ENCODE measurements around the gene RBM20.
"Not testable (repeated sequence)": the region's sequence is repeated elsewhere in the genome, so short reads cannot be mapped to it uniquely, and the experiment has no call there.

The RBM20 gene

GRCh38 chr10:110708776-110709443 lies 64.8 kb downstream of the RBM20 start:
- DNase-seq: no peak

DNA sequence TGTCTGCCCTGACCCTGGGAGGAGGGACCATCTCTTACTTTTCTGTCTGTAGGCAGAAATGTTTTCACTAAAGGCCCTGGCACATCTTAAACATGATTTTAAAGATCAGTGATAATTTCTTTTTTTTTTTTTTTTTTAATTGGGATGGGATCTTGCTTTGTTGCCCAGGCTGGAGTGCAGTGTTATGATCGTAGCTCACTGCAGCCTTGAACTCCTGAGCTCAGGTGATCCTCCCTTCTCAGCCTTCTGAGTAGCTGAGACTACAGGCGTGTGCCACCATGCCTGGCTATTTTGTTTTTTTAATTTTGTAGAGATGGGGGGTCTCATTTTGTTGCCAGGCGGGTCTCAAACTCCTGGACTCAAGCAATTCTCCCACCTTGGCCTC lies 65.3 kb downstream of the RBM20 start:
- no peak for DNase-seq

GRCh38 chr10:110709964-110710587 lies 65.9 kb downstream of the RBM20 start:
- DNase-seq: no peak

DNA sequence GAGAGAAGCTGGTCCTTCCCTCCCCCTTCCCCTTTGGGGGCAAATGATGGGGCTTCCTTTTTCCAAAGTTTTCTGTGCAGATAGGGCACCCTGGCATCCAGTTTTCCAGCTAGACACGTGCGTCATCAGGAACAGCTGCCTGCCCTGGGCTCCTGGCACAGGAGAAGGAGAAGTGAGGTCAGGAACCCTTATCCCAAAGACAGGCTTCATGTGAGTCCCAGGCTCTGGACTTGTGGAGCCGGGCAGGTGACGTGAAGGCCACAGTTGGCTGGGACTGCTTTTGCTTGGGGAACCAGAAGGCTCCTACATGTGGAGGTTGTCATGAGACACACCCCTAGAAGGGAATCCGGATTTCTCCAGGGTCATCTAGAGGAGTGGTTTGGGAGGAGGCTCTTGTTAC lies 66.5 kb downstream of the RBM20 start:
- no peak for DNase-seq

- DNase-seq: no peak
Observed at GRCh38 chr10:110711382-110711781, 67.2 kb downstream of the RBM20 start.

- no peak for DNase-seq
Observed at GRCh38 chr10:110714356-110714755, 70.2 kb downstream of the RBM20 start.

DNA sequence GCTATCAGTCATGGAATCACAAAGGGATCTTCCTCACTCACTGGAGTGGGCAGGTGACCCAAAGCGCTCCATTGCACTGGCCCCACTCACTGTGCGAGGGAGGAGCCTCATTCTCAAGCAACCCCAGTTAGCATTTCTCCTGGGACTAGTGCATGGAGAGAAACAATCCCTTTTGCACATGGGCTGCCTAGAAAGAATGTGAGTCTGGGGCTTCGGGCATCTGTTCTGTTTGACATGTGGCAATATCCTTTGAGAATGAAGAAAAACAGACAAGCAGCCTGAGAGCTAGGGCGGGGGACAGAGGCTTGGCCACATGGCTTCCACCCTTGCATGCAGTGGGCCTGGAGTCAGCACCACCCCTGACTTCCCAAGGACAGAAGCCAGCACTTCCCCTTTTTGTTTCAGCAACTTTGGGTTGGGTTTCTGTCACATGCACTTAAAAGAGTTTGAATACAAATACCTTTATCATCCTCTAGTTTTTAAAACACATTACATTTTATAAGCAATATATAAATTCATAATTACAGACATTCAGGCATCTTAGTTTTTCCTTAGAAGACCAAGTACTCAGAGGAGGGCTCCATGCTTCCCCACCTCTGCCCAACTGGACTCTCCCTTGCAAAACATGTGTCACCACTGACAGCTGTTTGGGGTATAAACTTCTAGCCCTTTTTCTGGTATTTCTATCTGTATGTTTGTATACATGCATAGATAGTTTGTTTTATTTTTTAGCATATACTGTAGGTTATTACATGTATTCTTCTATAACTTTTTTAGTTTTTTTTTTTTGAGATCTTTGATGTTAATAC lies 73.8 kb downstream of the RBM20 start:
- no peak for DNase-seq

- no peak for DNase-seq
Observed at GRCh38 chr10:110721406-110722038, 77.4 kb downstream of the RBM20 start.

DNA sequence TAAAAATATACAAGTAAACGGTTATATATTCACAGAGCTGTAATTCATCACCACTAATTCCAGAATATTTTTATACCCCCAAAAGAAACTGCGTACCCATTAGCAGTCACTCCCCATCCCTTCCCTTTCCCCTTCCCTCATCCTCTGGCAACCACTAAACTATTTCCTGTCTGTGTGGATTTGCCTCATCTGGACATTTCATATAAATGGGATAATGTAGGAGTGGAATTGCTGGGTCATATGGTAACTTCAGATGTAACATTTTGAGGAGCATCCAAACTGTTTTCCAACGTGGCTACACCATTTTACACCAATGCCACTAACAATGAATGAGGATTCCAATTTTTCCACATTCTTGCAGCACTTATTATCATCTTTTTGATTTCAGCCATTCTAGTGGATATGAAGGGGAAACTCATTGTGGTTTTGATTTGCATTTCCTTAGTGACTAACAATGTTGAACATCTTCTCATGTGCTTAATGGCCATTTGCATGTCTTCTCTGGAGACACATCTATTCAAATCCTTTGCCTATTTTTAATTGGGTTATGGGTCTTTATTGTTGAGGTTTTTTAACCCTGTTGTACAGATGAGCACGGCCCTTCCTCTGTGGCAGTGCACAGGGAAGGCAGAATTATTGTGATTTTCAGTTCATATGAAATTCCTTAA lies 79.2 kb downstream of the RBM20 start:
- no peak for DNase-seq

GRCh38 chr10:110724116-110724921 lies 80.2 kb downstream of the RBM20 start:
- DNase-seq: no peak

DNA sequence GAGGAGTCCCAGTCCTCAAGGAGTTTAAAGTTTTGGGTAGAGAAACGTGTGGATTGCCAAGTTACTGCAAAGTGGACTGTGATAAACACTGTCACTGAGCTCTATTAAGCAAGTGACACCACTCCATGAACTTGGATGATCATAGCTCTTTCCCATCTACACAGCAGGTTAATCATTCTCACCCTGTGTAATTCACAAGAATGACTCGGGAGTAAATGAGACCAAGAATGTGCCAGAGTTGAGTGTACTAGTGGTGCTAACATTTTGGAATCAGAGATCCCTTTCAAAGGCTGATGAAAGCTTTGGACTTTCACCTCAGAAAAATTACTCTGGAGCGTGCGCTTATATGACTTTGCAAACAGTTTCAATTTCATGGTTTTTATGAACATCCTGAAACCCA lies 80.8 kb downstream of the RBM20 start:
- DNase-seq: no peak

DNA sequence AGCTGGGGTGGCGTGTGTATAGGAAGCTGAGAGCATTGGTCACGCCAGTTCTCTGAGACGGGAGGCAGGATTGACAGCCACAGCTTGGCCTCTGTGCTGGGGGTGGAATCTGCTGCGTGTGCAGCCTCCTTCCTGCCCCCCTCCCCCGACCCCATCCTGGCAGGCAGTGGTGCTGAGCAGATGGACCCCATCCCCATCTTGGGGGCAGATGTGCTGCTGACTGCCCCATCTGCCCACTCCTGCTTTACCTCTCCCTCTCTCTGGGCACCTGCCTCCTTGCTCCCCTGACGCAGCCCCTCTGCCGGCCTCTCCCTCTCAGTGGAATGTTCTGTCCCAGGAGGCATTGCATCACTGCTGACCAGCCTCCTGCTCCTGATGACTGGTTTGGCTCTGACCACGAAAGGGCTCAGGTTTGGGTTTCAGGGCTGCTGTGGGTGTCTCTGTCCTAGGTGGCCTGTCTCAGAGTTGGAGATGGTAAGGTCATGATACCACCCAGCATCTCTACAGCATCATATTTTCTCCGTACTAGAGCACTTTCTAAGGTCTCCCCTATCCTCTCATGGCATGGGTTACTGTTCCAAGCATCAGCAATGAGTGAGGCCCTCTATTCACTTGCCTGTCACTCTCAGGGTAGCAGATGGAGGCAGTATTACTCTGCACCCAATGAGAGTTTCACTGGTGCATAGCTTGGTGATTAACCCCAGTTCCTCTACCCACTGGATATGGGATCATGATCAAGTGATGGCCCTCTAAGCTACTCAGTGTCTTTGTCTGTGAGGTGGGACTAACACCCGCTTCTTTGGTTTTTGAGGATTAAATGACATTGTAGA lies 81.9 kb downstream of the RBM20 start:
- no peak for DNase-seq

- not testable (repeated sequence) for DNase-seq
Observed at GRCh38 chr10:110727785-110728184, 83.6 kb downstream of the RBM20 start.

DNA sequence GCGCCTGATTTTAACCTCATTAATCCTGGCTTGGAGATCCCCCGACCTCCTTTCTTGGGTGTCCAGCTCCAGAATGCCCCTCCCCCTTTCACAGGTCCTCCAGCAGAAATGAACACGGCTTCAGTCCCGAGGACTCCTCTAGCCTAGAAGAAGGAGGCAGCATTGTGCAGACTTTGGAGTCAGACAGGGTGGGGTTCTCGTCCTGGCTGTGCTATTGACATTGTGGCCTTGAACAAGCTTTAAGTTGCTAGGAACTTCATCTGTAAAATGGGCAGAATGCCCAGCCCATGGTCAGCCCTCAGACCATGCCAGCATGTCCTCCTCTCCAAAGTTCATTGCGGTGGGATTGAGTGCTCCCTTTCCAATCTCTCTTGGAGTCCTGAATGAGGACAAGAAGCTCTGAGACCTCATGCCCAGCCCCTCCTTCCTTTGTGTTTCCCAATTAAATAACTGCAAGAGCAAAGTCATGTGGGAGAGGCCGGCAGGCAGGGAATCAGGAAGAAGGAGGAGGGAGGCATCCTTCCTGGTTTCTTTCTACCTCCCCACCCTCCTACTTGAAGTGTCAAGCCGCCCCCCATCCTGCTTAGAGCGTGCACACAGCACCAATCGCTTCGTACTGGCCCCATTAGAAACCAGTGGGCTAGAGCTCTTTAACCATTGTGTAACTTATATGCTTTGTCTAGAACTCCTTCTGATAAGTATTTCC lies 86.4 kb downstream of the RBM20 start:
- DNase-seq: no peak

GRCh38 chr10:110733218-110733952 lies 89.2 kb downstream of the RBM20 start:
- DNase-seq: no peak

- DNase-seq: no peak
Observed at GRCh38 chr10:110735620-110736027, 91.5 kb downstream of the RBM20 start.

- DNase-seq: no peak
Observed at GRCh38 chr10:110737886-110738634, 93.9 kb downstream of the RBM20 start.

- no peak for DNase-seq
Observed at GRCh38 chr10:110739811-110740271, 95.7 kb downstream of the RBM20 start.

GRCh38 chr10:110742801-110743200 lies 98.7 kb downstream of the RBM20 start:
- DNase-seq: no peak
